OCI-LY3 (cell line): Measurements from ENCODE around the gene TRDMT1.

ENCODE experiments used
- H2AFZ ChIP-seq: fragments of 200-600, 300-600 bp; shearing (Covaris generic); 2 replicates; pipeline ENCODE4 v1.6.0; 2014; ENCODE audit warnings: antibody characterized with exemption, low read depth, low read length
- H3K27ac ChIP-seq: fragments of 200-600, 300-600 bp; sonication (generic); 2 replicates; pipeline ENCODE4 v1.5.1; 2014; ENCODE audit warnings: mild to moderate bottlenecking, low read length, moderate library complexity, mixed read lengths
- H3K27me3 ChIP-seq: fragments of 200-600, 300-600 bp; sonication (generic); 2 replicates; pipeline ENCODE4 v1.6.1; 2014; ENCODE audit warnings: low read depth, low read length, mixed read lengths
- H3K36me3 ChIP-seq: fragments of 200-600, 300-600 bp; sonication (generic); replicated peaks from 2 replicates; pipeline ENCODE3; 2014; ENCODE audit warnings: low read depth, low read length, mixed read lengths
- H3K4me1 ChIP-seq: fragments of 300-600, 200-600 bp; sonication (generic); 2 replicates; pipeline ENCODE4 v1.6.1; 2014; ENCODE audit warnings: low read length, mixed read lengths
- H3K4me2 ChIP-seq: fragments of 200-600, 300-600 bp; sonication (generic); 2 replicates; pipeline ENCODE4 v1.6.1; 2014; ENCODE audit warnings: low read length, mixed read lengths
- H3K4me3 ChIP-seq: fragments of 300-600, 200-600 bp; sonication (generic); 2 replicates; pipeline ENCODE4 v1.5.1; 2014; ENCODE audit warnings: antibody characterized with exemption, mild to moderate bottlenecking, low read length, moderate library complexity
- H3K79me2 ChIP-seq: fragments of 300-600, 200-600 bp; shearing (Covaris generic); 2 replicates; pipeline ENCODE4 v1.6.1; 2014; ENCODE audit warnings: mild to moderate bottlenecking, low read length, mixed read lengths
- H3K9ac ChIP-seq: fragments of 300-600, 200-600 bp; shearing (Covaris generic); 2 replicates; pipeline ENCODE4 v1.6.0; 2014; ENCODE audit warnings: mild to moderate bottlenecking, low read length, moderate library complexity
- H3K9me3 ChIP-seq: fragments of 200-600, 300-600 bp; shearing (Covaris generic); 2 replicates; pipeline ENCODE4 v1.6.1; 2014; ENCODE audit warnings: low read length, mixed read lengths; ENCODE audit not compliant: insufficient read depth
- H4K20me1 ChIP-seq: fragments of 200-600, 300-600 bp; sonication (generic); 2 replicates; pipeline ENCODE4 v1.6.1; 2016; ENCODE audit warnings: low read length, mixed read lengths; ENCODE audit not compliant: insufficient read depth
- EZH2phosphoT487 ChIP-seq: fragments of 200-600 bp; shearing (Covaris generic); IDR thresholded peaks from 2 replicates; pipeline ENCODE4 v1.6.1; 2018; ENCODE audit warnings: antibody characterized with exemption, mixed run types, low read depth
- TF ChIP-seq, protein P1 (sequence below): fragments of 200-600, 300-600 bp; sonication (generic); IDR thresholded peaks from 2 replicates; pipeline ENCODE4 v1.5.1; 2014; ENCODE audit warnings: antibody characterized with exemption, low read length, low read depth

TRDMT1 gene

GRCh38 chr10:17144757-17145156 lies 56.7 kb downstream of the TRDMT1 start:
- no peak overlapping the region for H3K4me3 ChIP-seq
- no peaks in the 10 kb centered on the region for H3K36me3 ChIP-seq
- H3K4me2 ChIP-seq = no peak overlapping the region
- no peaks in the 10 kb centered on the region for H3K27me3 ChIP-seq
- H3K4me1 ChIP-seq = no peaks in the 10 kb centered on the region
- H3K79me2 ChIP-seq = no peaks in the 10 kb centered on the region
- H3K9ac ChIP-seq = no peak overlapping the region
- H2AFZ ChIP-seq = no peak overlapping the region
- no peaks in the 10 kb centered on the region for H4K20me1 ChIP-seq
- no peaks in the 10 kb centered on the region for H3K9me3 ChIP-seq
- TF ChIP-seq, protein P1, sequence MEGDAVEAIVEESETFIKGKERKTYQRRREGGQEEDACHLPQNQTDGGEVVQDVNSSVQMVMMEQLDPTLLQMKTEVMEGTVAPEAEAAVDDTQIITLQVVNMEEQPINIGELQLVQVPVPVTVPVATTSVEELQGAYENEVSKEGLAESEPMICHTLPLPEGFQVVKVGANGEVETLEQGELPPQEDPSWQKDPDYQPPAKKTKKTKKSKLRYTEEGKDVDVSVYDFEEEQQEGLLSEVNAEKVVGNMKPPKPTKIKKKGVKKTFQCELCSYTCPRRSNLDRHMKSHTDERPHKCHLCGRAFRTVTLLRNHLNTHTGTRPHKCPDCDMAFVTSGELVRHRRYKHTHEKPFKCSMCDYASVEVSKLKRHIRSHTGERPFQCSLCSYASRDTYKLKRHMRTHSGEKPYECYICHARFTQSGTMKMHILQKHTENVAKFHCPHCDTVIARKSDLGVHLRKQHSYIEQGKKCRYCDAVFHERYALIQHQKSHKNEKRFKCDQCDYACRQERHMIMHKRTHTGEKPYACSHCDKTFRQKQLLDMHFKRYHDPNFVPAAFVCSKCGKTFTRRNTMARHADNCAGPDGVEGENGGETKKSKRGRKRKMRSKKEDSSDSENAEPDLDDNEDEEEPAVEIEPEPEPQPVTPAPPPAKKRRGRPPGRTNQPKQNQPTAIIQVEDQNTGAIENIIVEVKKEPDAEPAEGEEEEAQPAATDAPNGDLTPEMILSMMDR = no peak
- TF ChIP-seq EZH2phosphoT487 = no peak
- H3K27ac ChIP-seq = no peak overlapping the region

DNA sequence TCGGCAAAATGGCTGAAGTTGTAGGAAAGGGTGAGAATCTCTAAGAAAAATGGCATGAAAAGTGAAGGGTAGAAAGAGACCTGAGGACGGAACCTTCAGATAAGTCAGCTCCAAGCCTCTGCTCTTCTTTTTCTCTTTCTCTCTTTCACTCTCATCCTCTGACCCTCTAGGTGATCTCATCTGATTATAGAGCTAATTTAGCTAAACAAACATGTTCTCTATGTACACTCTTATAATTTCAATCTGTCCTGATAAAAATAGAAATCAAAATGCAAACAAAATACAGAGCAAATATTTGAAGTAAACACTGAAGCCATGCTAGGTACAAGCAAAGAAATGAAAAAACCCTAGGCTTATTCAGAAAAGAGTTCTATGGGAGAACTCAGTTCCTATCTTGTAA lies 57.4 kb downstream of the TRDMT1 start:
- Histone ChIP-seq H3K27ac (no peak overlapping the region), H3K27me3 (no peaks in the 10 kb centered on the region), H3K36me3 (no peaks in the 10 kb centered on the region), H3K9ac (no peak overlapping the region), H3K4me1 (no peaks in the 10 kb centered on the region), H4K20me1 (no peaks in the 10 kb centered on the region), H3K4me3 (no peak overlapping the region), H3K9me3 (no peaks in the 10 kb centered on the region), H3K4me2 (no peak overlapping the region), H2AFZ (no peak overlapping the region), H3K79me2 (no peaks in the 10 kb centered on the region)
- no peak for TF ChIP-seq EZH2phosphoT487

DNA sequence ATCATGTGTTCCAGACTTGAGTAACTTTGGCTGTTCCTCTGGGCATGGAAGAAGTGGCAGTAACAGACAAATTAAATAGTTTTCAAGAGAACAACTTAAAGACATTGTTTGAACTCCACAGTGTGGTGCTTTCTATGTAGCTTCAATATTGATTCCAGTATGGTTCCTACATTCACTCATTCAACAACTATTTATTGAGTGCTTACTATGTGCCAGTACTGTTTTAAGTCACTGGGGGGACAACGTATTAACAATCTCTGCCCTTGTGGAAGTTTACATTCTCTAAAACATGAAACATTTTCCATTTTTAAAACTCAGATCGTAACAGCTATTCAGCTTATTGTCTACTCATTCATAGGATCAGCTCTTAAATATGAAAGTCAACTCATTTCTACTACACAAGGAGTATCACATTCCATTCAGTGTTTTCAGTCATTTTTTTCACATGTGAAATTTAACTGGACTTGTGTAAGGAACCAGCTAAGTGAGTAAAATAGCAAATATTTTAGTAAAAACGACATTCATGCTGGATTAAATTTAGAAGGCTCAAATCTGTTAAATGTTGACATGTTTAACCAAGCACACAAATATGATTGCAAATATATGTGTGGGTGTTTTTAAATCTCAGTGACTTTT lies 58.3 kb downstream of the TRDMT1 start:
- no peaks in the 10 kb centered on the region for H3K27me3 ChIP-seq
- no peaks in the 10 kb centered on the region for H4K20me1 ChIP-seq
- H2AFZ ChIP-seq = no peak overlapping the region
- no peak overlapping the region for H3K4me2 ChIP-seq
- TF ChIP-seq, protein P1 = no peak
- H3K9me3 ChIP-seq = no peaks in the 10 kb centered on the region
- no peaks in the 10 kb centered on the region for H3K4me1 ChIP-seq
- H3K79me2 ChIP-seq = no peaks in the 10 kb centered on the region
- H3K9ac ChIP-seq = no peak overlapping the region
- H3K4me3 ChIP-seq = no peak overlapping the region
- no peak overlapping the region for H3K27ac ChIP-seq
- H3K36me3 ChIP-seq = no peaks in the 10 kb centered on the region

GRCh38 chr10:17141504-17142229 lies 59.8 kb downstream of the TRDMT1 start:
- Histone ChIP-seq H3K36me3 (no peaks in the 10 kb centered on the region), H3K27me3 (no peaks in the 10 kb centered on the region), H3K9ac (no peak overlapping the region), H3K4me2 (no peak overlapping the region), H2AFZ (no peak overlapping the region), H3K9me3 (no peaks in the 10 kb centered on the region), H4K20me1 (no peaks in the 10 kb centered on the region), H3K4me1 (no peaks in the 10 kb centered on the region), H3K27ac (no peak overlapping the region), H3K79me2 (no peaks in the 10 kb centered on the region), H3K4me3 (no peak overlapping the region)
- no peak for TF ChIP-seq EZH2phosphoT487
- TF ChIP-seq, protein P1 = no peak
